NCI-H69 (cell line): ENCODE results near the gene CHST4.
A peak's percentile ranks its signal among the peaks of the same experiment; 100 is the strongest.
"Not testable (repeated sequence)": the region's sequence is repeated elsewhere in the genome, so short reads cannot be mapped to it uniquely, and the experiment has no call there.

Experiments
- DNase-seq: peaks from one replicate; lab custom pipeline; 2025; lab: John Stamatoyannopoulos, UW

Gene CHST4

DNA sequence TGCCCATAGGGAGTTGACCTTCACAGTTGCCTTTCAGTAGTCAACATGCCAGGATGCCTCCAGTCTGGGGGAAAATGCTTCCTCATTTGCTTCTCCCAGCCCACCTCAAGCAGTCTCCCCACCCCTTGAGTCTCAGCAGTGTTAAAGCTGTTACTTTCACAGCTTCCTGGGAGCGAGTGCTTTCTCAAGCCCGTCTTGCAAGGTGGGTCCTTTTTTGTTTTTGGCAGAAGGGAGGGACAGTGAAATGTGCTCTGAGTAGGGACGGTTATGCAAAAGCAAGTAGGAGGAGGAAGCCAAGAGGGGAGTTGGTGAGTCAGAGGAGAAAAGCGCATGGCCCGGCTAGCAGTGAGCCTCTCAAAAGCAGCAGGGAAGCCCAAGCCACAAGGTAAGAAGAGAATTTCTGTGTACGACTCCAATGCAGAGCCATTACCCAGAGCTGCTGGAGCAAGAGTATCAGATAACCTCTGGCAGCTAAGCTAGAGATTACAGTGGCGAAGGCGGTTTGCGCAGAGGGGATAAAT is at the start of gene CHST4:
TSS of gene CHST4 (plus strand) at position 316 of the 521 bp plus-strand sequence. CDS start 10,252 bp downstream, outside the sequence.
- peak; percentile 48 for DNase-seq

DNA sequence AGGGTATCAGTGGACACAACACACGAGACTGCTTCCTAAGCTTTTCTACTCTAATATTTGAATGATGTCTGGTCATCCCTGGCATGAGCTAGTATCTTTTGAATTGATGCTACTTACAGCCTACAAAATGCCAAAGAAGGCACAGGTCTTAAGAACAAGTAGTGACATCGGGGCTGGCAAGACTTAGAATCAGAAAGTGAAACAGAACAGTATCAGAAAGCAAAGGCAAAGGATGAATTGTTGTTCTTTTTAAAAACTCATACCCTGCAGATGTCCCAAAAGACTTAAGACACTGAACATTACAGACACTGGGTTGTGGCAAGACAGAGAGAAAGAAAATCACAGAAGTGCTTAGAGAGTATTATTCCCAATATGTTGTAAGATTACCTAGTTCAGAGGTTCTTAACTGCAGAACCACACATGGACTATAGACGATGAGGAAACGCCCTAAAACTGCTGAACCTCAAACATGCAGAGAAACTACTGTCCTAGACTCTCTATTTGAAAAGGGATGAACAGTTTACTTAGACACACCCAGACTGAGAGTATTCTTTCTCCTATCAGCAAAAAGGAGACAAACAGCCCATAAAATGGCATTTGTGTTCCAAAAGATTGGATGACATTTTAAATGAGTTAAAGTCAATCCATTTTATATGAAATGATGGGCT is 49.6 kb upstream of the CHST4 start:
- DNase-seq: no peak

DNA sequence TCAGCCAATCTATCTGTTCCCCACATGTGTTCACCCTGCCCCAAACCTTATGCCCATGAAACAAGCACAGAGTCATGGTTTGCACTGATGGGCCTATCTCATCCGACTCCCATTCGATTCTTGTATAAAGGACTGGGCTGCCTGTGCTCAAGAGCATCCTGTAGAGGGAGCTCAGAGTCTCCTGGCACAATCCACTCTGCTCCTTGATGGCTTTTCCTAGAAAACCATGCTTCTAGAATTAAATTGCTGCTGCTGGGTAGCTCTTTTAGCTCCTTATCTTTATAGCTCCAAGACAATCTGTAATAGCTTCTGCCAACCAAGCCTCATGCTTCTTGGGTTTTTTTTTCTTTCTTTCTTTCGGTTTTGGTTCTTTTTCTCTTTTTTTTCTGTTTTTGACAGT is 46.8 kb upstream of the CHST4 start:
- peak; percentile 24 for DNase-seq

DNA sequence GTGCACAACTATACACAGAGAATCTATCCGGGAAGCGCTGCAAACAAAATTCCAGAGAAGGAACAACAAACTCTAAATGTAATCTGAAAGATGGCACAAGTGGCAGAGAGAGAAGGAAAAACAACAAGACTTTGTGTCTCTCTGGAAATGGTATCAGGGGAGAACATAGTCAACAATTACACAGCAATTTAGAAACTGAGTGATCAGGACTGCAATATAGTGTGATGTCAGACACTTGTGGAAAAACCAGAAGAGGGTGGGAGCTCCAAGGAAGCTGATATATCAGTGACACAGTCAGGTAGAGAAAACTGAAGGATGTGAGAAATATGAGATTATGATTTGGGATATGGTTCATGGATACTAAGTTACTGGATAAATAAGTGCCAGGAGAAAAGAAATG is 45.3 kb upstream of the CHST4 start:
- no peak for DNase-seq

DNA sequence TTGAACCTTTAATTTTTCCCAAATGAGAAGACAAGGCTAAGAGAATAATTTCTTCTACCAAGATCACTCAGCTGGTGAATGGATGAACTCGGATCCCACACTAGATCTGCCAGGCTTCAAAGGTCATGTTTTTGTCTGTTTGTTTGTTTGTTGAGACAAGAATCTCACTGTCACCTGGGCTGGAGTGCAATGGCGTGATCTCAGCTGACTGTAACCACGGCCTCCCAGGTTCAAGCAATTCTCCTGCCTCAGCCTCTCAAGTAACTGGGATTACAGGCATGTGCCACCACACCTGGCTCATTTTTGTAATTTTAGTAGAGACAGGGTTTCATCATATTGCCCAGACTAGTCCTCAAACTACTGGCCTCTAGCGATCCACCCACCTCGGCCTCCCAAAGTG is 43.7 kb upstream of the CHST4 start:
- DNase-seq: no peak

DNA sequence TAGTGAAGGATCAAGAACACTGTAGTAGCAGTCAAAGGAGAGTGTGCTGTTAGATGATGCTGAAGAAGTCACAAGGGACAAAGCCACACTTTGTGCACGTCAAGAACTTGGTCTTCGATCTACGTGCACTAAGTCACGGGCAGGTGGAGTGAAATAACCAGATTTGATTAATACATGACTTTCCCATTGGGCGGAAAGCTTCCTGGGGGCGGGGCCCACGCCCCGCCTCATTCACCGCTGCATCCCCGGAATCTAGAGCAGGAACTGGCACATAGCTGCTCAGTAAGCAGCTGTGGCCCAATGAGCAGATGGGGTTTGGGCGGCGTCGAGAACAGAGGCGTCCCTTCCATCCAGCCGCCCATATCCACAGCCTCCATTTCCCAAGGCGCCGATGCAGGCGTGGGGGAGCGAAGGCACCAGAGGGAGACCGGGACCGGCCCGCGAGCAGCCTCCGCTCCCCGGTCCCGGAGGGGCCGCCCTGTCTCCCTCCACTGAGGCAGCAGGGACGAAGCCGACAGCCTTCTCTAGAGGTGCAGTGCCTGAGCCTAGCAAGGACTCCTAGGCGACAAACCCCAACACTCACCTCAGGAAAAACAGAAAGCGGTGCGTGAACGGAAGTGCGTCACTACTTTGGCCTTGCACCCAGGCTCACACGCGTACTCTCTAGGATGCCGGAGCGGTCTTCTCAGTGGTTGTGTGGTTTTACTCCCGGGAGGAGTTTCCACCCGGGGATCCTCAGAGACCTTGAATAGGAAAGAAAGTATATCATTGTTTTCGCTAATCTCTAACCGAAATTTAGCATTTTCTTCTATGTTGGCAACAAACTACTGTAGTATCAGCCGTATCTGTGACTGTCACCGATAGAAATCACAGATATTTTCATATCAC is 42.0 kb upstream of the CHST4 start:
- DNase-seq: peak; percentile 89

DNA sequence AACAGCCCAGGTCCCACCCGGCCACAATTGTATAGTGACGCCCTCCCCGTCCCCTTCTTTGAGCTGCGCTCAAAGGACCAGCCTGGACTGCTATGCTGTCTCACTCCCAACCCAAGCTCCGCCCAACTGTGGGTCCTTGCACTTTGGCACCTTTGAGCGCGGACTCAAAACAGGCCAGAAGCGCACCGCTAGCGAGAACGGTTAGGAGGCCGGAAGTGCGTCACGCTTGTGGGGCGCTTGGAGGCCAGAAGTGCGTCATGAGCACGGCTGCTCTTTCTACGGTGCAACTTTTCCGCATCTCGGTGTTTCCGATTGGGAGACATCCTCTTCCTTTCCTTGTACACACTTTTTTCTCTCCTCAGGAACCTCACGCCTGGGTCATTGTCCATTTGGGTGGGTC is 37.1 kb upstream of the CHST4 start, which contains the start of gene ZNF19:
TSS of gene ZNF19 (minus strand) at position 203 of the 400 bp plus-strand sequence. CDS start 7,210 bp downstream, outside the sequence.
- DNase-seq: no peak

DNA sequence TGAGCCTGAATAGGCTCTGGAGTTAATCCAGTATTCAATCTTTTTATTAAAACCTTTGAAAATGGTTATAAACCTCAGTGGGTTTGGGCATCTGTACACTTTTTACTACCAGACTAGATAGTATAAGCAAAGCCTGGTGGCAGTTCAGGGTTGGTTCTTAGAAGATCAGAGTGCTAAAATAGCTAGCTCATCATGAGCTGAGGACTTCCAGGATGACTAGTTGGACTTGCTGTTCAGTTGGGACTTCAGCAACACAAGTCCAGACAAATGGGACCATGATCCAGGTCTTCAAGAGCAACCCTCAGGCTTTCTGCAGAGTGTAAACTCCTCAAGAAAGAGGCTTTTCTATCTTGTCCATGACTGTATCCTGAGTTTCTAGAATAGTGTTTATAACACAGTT is 35.9 kb upstream of the CHST4 start:
- DNase-seq: no peak

DNA sequence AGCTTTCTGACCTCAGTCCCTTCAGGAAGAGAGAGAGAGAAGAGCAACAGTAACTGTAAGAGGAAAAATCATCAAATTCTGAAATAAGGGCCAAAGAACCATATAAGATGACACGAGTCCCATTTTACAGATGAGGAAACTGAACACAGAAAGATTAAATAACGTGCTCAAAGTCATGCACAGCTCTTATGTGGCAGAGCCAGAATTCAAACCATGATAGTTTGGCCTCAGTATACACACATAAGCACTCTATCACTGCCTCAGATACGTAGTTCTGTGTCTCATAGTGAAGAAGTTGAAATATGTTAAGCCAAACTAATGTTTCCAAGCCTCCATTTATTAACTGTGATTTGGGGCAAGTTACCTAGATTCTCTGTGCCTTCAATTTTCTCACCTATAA is 35.2 kb upstream of the CHST4 start:
- DNase-seq: no peak

DNA sequence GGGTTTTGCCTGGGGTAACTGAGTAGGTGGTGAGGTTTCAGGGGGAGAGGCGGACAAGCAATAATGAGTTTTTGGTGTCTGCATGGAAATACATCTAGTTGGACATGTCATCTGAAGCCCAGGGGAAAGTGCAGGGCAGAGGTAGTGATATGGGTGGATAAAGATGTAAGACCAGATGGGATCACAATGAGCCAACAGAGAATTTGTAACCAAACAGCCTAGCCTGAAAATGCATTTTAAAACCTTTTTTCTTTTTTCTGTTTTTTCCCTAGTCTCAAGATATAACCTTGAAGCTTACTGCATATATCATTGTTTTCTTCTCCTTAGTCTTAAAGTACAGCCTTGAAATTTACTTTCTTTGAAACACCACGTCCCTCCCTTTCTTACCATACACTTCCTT is 33.4 kb upstream of the CHST4 start:
- no peak for DNase-seq

DNA sequence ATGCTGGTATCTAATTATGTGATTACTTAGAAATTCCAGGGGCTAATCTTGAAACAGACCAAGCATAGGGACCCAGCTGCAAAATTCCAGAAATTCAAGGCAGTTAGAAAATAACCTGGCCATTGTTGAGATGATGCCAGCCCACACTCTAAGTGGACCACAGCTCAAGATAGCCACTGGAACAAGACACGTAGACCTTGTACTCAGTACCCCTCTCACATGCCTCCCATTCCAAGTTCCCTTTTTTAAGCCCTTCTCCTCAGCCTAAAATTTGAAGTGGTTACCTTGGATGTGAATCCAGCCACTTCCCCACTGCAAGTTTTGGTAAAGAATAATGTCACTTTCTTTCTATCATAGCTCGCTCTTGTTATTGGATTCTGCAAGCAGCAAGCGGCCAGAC is 33.0 kb upstream of the CHST4 start:
- no peak for DNase-seq

DNA sequence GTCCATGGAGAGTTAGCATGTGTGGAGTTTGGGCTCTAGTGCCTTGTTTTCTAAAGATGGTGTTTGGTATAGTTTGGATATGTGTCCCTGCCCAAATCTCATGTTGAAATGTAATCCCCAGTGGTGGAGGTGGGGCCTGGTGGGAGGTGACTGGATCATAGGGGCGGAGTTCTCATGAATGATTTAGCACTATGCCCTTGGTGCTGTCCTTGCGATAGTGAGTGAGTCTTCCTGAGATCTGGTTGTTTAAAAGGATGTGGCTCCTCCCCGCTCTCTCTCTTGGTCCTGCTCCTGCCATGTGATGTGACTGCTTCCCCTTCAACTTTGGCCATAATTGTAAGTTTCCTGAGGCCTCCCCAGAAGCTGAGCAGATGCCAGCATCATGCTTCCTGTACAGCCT is 28.2 kb upstream of the CHST4 start:
- no peak for DNase-seq

DNA sequence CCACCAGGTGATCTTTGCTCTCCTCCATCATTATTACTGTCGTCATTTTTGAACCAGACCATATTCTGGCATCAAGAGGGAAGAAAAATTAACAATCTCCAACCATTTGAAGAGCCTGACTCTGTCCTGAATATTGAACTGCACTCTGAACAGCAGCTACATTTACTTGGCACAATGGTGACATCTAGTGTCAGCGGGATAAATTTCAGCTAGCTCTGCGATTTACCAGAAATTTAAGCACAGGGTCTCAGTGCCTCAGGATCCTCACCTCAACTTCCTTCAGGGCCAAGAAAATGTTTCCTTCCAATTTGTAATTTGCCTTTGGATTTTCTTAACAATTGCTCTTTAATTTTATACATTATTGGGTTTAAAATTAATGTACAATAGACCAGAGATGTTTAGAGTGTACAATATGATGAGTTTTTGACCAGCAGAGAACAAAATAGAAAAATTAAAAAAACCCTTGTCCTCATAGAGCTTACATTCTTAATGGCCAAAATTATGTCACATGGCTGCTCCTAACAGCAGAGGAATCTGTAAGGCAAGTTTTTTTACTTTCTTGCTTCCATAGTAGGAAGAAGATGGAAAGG is 26.4 kb upstream of the CHST4 start:
- peak; percentile 54 for DNase-seq

DNA sequence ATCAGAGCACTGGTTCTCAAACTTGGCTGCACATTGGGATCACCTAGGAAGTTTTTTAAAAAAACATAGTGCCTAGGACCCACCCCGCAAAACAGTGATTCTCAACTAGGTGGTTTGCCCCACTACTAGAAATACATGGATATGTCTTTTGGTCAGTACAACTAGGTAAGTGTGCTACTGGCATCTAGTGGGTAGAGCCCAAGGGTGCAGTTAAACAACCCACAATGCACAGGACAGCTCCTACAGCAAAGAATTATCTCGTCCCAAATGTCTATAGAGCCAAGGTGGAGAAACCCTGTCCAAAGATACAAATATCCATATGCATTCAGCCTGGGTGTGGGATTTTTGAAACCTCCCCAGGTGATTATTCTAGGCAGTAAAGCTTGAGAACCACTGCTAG is 25.3 kb upstream of the CHST4 start:
- DNase-seq: no peak

DNA sequence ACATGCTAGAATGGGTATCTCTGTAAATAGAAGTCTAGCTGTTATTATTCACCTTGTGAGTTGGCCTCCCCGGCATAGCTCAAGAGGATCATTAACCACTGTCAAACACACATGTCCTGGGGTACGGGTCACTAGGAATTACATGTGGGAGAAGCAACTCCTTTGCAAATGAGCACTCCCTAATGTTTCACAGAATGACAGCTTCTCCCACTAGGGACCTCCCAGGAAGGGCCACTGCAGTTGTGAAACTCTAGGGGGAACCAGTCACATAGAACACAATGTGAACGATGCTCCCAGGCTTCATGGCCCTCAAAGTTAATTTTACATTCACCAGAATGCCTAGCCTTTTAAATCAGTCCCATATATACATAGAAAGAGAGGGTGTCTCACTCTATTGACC is 24.7 kb upstream of the CHST4 start:
- peak; percentile 0 for DNase-seq

DNA sequence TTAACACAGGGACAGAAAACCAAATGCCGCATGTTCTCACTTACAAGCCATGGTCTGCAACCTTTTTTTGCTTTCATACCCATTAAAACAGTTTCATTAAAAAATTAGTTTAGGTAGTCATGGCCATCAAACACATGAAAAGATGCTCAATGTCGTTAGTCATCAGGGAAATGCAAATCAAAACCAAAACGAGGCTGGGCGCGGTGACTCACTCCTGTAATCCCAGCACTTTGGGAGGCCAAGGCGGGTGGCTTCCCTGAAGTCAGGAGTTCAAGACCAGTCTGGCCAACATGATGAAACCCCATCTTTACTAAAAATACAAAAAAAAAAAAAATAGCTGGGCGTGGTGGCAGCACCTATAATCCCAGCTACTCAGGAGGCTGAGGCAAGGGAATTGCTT is 22.2 kb upstream of the CHST4 start:
- DNase-seq: not testable (repeated sequence)

DNA sequence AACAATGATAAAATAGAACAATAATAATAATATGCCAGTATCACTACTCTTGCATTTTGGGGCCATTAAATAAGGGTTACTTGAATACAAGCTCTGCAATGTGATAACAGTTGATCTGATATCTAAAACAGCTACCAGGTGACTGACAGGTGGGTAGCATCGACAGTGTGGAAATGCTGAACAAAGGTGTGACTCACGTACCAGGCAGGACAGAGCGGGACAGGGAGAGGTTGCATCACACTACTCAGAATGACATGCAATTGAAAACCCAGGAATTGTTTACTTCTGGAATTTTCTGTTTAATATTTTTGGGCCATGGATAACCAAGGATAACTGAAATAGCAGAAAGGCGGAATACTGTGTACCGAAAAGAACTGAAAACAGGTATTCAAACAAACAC is 21.3 kb upstream of the CHST4 start:
- DNase-seq: no peak

DNA sequence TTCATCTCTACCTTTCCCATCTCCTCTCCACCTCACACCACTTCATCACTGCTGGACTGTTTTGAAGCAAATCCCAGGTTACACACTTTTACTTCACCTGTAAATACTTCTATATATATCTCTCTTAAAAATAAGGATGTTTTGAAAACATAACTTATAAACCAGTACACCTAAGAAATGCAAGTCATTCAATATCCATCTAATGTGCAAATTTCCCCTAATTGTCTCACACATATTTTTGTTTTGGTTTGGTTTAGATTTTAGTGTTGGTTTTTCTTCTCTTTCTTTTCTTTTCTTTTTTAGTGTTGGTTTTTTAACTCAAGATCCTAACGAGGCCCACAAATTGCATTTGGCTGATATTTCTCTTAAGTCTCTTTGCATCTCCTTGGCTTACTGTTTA is 19.2 kb upstream of the CHST4 start:
- DNase-seq: no peak

DNA sequence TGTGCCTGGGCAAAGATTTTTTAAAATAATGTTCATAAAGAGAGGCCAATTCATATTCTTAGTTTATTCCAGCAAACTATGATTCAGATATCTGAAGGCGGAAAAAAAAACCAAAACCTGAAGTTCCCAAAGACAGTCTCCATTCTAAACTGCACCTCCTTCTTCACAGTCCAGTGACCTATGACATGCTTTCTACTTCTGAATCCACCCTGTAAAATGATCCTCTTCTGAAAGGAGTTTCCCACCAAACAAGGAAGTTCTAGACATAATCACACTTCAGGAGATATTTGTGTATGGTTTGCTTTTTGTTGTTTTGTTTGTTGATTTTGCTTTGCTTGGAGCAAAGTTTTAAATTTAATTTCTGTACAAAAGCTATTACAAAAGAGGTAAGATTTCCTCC is 12.9 kb upstream of the CHST4 start:
- no peak for DNase-seq

DNA sequence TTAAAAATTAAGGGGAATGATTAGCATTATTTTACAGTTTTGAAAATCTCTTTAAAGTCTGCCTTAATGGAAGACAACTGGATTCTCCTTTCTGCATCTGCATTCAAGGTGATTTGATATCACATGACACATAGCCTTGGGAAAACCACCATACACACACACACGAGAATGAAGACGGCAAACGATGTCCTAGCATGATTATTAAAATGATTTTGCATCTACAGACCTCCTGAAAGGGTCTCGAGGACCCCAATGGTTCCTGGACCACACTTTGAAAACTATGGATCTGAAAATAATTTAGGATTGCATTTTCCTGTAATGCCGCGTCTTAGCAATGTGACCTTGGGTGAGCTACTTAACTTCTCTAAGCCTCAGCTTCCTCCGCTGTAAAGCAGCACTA is 11.8 kb upstream of the CHST4 start:
- no peak for DNase-seq

DNA sequence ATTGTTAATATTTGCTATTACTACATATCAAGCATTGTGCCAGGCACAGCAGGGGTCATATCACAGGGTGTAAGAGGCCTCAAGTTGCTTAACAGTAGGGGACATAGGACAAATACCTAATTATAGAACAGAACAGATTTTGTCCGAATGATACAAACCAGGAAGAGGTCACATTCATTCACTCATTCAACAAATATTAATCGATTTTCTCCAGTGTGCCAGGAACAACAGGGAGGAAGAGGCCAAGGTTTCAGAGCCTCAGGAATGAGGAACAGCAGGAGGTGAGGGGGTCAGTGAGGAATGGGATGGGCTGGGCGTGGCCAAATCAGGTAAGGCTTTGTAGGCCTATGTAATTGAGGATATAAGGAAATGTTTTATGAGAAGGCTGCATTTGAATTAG is 11.2 kb upstream of the CHST4 start:
- peak; percentile 2 for DNase-seq

DNA sequence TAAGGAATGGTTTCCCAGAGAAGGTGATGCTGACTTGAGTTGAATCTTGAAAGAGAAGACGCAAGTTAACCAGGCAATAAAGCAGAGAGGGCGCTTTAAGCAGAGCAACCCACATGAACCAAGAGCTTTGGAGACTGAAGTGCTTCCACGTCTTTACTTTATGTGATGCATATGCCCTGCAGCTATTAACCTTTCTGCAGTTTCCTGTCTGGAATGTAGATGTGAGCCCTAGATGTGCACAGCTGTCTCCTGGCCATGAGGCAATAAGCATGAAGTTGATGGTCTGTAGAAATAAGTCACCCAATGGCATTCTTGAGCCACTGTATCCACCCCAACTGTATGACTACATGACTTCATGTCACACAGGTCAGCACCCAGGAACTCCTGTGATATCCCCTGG is 5.7 kb upstream of the CHST4 start:
- DNase-seq: peak; percentile 8
